Measurements from ENCODE around the gene OR2T27. TPM values are rescaled to one million over a fixed set of nuclear protein-coding genes. Genes with fewer than 3 reads are reported as not detected.

Gene OR2T27
- total and polyA plus RNA-seq, 2 donors (not counting 3 experiments of a cell fraction or from before 2014, with no cell fraction given) = not detected

DNA sequence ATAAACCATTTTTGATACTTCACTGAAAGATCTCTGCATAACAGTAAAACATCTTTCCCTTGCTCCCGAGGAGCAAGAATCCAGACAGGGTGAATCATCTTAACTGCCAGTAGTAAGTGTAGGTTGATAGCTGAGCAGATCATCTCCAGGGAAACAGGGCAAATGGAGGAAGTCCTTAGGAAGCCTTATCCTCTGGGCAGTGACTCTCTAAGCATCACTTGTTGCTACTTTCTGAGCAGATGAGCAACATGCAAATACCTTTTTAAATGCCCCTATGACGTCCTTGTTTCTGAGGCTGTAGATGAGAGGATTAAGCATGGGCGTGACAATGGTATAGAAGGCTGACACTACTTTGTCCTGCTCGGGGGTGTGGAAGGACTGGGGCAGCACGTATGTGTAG, 29.4 kb downstream of the OR2T27 start:
- POLR2A ChIA-PET = no interaction called here
- intact Hi-C loops (cut with micrococcal nuclease) = no loop called here
- no peak overlapping the region for H3K4me3 ChIP-seq (replicated peaks in 1 of 3; ENCODE audit: insufficient read depth in 1 of 3, low read depth in 1 of 3, low read length in 3 of 3)

More for the DNA sequence above, 29.4 kb downstream of the OR2T27 start:
- Histone ChIP-seq H3K4me2 (ENCODE audit: insufficient read depth, low read length) (no peak overlapping the region), H2AFZ (ENCODE audit: low read depth, low read length) (no peak overlapping the region), H4K20me1 (replicated peaks; ENCODE audit: control insufficient read depth, extremely low read depth, insufficient read depth, low read length) (no peaks in the 10 kb centered on the region), H3K9ac (replicated peaks; ENCODE audit: extremely low read depth, insufficient read depth, low read length) (no peak overlapping the region), H3K9me3 (replicated peaks; ENCODE audit: control insufficient read depth, insufficient read depth, low read length) (peaks cover 3% of the 10 kb centered on the region), H3K27me3 (ENCODE audit: control insufficient read depth in 2 of 2, insufficient read depth in 2 of 2, low read length in 2 of 2) (no peaks in the 10 kb centered on the region), H3K79me2 (ENCODE audit: control insufficient read depth, insufficient read depth, low read length) (no peaks in the 10 kb centered on the region), H3K4me1 (ENCODE audit: control insufficient read depth, extremely low read depth, insufficient read depth, low read length) (no peaks in the 10 kb centered on the region), H3K27ac (ENCODE audit: insufficient read depth, low read depth, low read length) (no peak overlapping the region), H3K9me1 (replicated peaks; ENCODE audit: control insufficient read depth, extremely low read depth, insufficient read depth, low read length) (no peaks in the 10 kb centered on the region), H3K36me3 (ENCODE audit: control insufficient read depth in 2 of 2, extremely low read depth in 1 of 2, insufficient read depth in 2 of 2, low read length in 2 of 2) (no peaks in the 10 kb centered on the region)
- dilution Hi-C loops (cut with MboI; ENCODE audit: extremely low pct_ligation_motif_present, low sequenced_read_pairs) = no loop called here
- no peak for FAIRE-seq
- DNase-seq (ENCODE audit: low read depth, low spot score) = no peak
- no peak for TF ChIP-seq MYC (IDR thresholded peaks at IDR 0.05; ENCODE audit: low read depth, low read length)
- no peak for TF ChIP-seq JUN (IDR thresholded peaks at IDR 0.05; ENCODE audit: borderline replicate concordance, insufficient read depth, insufficient read length, low read depth)
- TF ChIP-seq, protein P1, sequence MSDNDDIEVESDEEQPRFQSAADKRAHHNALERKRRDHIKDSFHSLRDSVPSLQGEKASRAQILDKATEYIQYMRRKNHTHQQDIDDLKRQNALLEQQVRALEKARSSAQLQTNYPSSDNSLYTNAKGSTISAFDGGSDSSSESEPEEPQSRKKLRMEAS (IDR thresholded peaks at IDR 0.05; ENCODE audit: insufficient read depth, insufficient read length) = no peak
- no peak for TF ChIP-seq POLR2AphosphoS5 (IDR thresholded peaks at IDR 0.05; ENCODE audit: insufficient read depth, low read depth, low read length)
- TF ChIP-seq CTCF (IDR thresholded peaks at IDR 0.05; ENCODE audit: extremely low read depth in 1 of 2, insufficient read depth in 1 of 2, low read depth in 1 of 2, low read length in 2 of 2) = no peak
- CTCF ChIA-PET = no interaction called here
- no TSS peak for BruUV-seq (replicated peaks)
